Suprapubic skin (tissue), 4 donors: ENCODE data around the gene INF2. TPM values are rescaled to one million over a fixed set of nuclear protein-coding genes. Genes with fewer than 3 reads are reported as not detected.

Experiments
- DNase-seq, 2 donors: peaks; one replicate each; pipeline ENCODE4 v3.0.0-alpha.2; 2019; ENCODE audit warnings: low spot score in 2 of 2
- H3K27ac ChIP-seq: fragments of 200-600 bp; sonication (generic); one replicate; pipeline ENCODE4 v1.5.1; 2019
- H3K27me3 ChIP-seq: fragments of 200-600 bp; sonication (generic); one replicate; pipeline ENCODE4 v1.5.1; 2019
- H3K36me3 ChIP-seq: fragments of 200-600 bp; sonication (generic); one replicate; pipeline ENCODE4 v1.5.1; 2019
- H3K4me1 ChIP-seq: fragments of 200-600 bp; sonication (generic); one replicate; pipeline ENCODE4 v1.5.1; 2019
- H3K4me3 ChIP-seq: fragments of 200-600 bp; sonication (generic); one replicate; pipeline ENCODE4 v1.5.1; 2019; ENCODE audit warnings: mild to moderate bottlenecking
- H3K9me3 ChIP-seq: fragments of 200-600 bp; sonication (generic); one replicate; pipeline ENCODE4 v1.5.1; 2019
- EP300 ChIP-seq: sonication (generic); formaldehyde crosslinking; IDR thresholded peaks from one replicate; pipeline ENCODE4 v1.6.1; 2017; ENCODE audit warnings: antibody characterized with exemption
- POLR2A ChIP-seq, 2 donors: fragments of 450-650 bp; IDR thresholded peaks; one replicate each; pipeline ENCODE4 v1.6.1; 2017; ENCODE audit warnings: antibody characterized with exemption in 2 of 2, mild to moderate bottlenecking in 2 of 2, moderate library complexity in 2 of 2
- POLR2AphosphoS5 ChIP-seq, 3 donors: sonication (generic); formaldehyde crosslinking; IDR thresholded peaks; one replicate each; pipeline ENCODE4 v1.6.1; 2017; ENCODE audit warnings: antibody characterized with exemption in 3 of 3
- WGBS: methylation state at CpG from one replicate; pipeline ENCODE4 v1.1.5; 2018; 5-methylcytosine and 5-hydroxymethylcytosine counted together
- total RNA-seq, 4 donors: library from RNA; depleted of rRNA; stranded (reverse); fragments of >200 nt; gene quantifications; one replicate each; pipeline ENCODE4 v1.1.0, GENCODE V29; 2016
- TF ChIP-seq, protein P1 (sequence below), 2 donors: fragments of 200-600 bp in 1 of 2; fragments of 450-650 bp in 1 of 2; sonication (generic) in 1 of 2; IDR thresholded peaks; one replicate each; pipeline ENCODE4 v1.5.1; 2016 to 2019; ENCODE audit warnings: antibody characterized with exemption in 2 of 2, mild to moderate bottlenecking in 1 of 2, moderate library complexity in 1 of 2

The INF2 gene
- total RNA-seq, 4 donors from 2014 or later = 52.1 to 126 (median 81.8) TPM

DNA sequence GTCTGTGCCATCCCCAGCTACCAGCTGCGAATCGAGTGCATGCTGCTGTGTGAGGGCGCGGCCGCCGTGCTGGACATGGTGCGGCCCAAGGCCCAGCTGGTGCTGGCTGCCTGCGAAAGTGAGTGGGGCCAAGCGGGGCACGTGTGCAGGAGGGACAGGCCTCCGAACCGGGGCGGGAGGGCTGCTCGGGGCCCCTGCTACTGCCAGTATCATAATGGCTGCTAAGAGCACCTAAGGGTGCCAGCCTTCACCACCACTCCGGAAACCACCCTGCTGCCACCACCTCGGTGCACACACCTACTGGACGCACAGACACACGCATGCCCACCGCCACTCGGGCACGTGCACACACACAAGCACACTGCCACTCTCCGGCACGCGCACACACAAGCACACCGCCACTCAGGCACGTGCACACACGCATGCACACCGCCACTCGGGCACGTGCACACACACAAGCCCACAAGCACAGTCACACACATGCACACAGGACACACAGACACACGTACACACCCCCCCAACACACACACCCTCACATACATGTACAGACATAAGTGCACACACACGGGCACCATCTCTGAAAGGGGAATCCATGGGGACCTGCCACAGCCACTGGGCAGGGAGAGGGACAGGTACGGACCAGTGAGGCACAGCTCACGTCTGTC lies 20.8 kb downstream of the INF2 start:
- peaks cover 8% of the 10 kb centered on the region for H3K4me1 ChIP-seq
- TF ChIP-seq EP300 (no peak), POLR2AphosphoS5 (IDR thresholded peaks at IDR 0.05) (no peak), POLR2A (IDR thresholded peaks at IDR 0.05) (no peak)
- TF ChIP-seq, protein P1, sequence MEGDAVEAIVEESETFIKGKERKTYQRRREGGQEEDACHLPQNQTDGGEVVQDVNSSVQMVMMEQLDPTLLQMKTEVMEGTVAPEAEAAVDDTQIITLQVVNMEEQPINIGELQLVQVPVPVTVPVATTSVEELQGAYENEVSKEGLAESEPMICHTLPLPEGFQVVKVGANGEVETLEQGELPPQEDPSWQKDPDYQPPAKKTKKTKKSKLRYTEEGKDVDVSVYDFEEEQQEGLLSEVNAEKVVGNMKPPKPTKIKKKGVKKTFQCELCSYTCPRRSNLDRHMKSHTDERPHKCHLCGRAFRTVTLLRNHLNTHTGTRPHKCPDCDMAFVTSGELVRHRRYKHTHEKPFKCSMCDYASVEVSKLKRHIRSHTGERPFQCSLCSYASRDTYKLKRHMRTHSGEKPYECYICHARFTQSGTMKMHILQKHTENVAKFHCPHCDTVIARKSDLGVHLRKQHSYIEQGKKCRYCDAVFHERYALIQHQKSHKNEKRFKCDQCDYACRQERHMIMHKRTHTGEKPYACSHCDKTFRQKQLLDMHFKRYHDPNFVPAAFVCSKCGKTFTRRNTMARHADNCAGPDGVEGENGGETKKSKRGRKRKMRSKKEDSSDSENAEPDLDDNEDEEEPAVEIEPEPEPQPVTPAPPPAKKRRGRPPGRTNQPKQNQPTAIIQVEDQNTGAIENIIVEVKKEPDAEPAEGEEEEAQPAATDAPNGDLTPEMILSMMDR (IDR thresholded peaks at IDR 0.05) = no peak
- DNase-seq = no peak
- peaks cover 76% of the 10 kb centered on the region for H3K36me3 ChIP-seq
- 85% methylated on average over 14 of the region's 34 CpGs for WGBS
- no peak overlapping the region for H3K27ac ChIP-seq
- H3K9me3 ChIP-seq = no peaks in the 10 kb centered on the region
- H3K4me3 ChIP-seq = no peak overlapping the region
- no peaks in the 10 kb centered on the region for H3K27me3 ChIP-seq

DNA sequence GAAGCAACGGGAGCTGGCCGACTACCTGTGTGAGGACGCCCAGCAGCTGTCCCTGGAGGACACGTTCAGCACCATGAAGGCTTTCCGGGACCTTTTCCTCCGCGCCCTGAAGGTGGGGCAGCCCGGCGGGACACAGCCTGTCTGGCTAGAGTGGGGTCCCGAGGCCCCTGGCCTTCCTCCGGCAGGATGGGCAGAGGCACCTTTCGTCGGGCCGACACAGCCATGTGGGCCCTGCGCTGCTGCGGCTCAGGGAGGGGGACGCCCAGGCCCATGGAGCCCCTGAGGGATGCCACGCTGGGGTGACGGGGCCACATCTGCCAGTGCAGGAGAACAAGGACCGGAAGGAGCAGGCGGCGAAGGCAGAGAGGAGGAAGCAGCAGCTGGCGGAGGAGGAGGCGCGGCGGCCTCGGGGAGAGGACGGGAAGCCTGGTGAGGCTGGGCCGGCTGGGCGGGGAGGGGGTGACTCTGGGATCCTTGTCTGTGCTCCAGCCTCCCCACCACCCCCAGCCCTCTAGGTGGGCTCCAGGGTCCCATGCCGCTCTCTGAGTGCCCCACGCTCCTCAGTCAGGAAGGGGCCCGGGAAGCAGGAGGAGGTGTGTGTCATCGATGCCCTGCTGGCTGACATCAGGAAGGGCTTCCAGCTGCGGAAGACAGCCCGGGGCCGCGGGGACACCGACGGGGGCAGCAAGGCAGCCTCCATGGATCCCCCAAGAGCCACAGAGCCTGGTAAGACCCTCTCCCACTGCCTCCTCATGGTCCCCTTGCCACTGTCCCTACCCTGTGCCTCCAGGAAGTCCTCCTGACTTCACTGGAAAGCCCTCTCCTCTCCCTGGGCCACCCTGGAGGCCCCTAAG lies 23.7 kb downstream of the INF2 start:
- DNase-seq = no peak
- H3K27me3 ChIP-seq = no peaks in the 10 kb centered on the region
- H3K9me3 ChIP-seq = no peaks in the 10 kb centered on the region
- no peak overlapping the region for H3K27ac ChIP-seq
- TF ChIP-seq EP300 (no peak), POLR2AphosphoS5 (IDR thresholded peaks at IDR 0.05) (no peak), POLR2A (IDR thresholded peaks at IDR 0.05) (no peak)
- TF ChIP-seq, protein P1 (IDR thresholded peaks at IDR 0.05) = no peak
- H3K4me3 ChIP-seq = no peak overlapping the region
- WGBS = 89% methylated on average over 20 of the region's 40 CpGs
- peaks cover 73% of the 10 kb centered on the region for H3K36me3 ChIP-seq
- peaks cover 9% of the 10 kb centered on the region for H3K4me1 ChIP-seq

DNA sequence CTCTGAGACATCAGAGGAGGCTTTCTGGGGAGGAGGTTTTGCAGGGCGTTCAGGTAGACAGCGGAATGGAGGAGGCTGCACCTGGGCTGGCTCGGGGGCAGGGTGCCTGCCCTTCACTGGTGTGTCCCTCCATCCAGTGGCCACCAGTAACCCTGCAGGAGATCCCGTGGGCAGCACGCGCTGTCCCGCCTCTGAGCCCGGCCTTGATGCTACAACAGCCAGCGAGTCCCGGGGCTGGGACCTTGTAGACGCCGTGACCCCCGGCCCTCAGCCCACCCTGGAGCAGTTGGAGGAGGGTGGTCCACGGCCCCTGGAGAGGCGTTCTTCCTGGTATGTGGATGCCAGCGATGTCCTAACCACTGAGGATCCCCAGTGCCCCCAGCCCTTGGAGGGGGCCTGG lies 24.6 kb downstream of the INF2 start:
- TF ChIP-seq, protein P1 (IDR thresholded peaks at IDR 0.05) = no peak
- TF ChIP-seq POLR2A (IDR thresholded peaks at IDR 0.05) = no peak
- no peak for TF ChIP-seq POLR2AphosphoS5 (IDR thresholded peaks at IDR 0.05)
- no peak for TF ChIP-seq EP300
- Histone ChIP-seq H3K4me3 (no peak overlapping the region), H3K9me3 (no peaks in the 10 kb centered on the region), H3K4me1 (peaks cover 4% of the 10 kb centered on the region), H3K27ac (no peak overlapping the region), H3K36me3 (peaks cover 82% of the 10 kb centered on the region), H3K27me3 (no peaks in the 10 kb centered on the region)
- DNase-seq = no peak
- 100% methylated on average over 1 of the region's 16 CpGs for WGBS

DNA sequence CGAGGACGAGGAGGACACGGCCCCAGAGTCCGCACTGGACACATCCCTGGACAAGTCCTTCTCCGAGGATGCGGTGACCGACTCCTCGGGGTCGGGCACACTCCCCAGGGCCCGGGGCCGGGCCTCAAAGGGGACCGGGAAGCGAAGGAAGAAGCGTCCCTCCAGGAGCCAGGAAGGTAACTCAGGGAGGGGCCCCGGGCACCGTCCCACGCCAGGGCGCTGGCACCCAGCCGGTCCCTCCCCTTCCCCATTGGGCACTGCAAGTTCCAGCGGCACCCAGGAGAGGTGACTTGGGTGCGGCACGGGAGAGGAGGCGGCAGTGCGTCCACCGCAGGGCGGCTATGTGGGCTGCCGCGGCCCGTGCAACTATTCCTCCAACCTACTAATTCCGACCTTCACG lies 25.3 kb downstream of the INF2 start:
- no peak for TF ChIP-seq POLR2A (IDR thresholded peaks at IDR 0.05)
- no peak for TF ChIP-seq POLR2AphosphoS5 (IDR thresholded peaks at IDR 0.05)
- no peak for TF ChIP-seq EP300
- TF ChIP-seq, protein P1 (IDR thresholded peaks at IDR 0.05) = no peak
- peaks cover 4% of the 10 kb centered on the region for H3K4me1 ChIP-seq
- H3K36me3 ChIP-seq = peaks cover 84% of the 10 kb centered on the region
- no peaks in the 10 kb centered on the region for H3K27me3 ChIP-seq
- WGBS = 78% methylated on average over 14 of the region's 31 CpGs
- H3K4me3 ChIP-seq = no peak overlapping the region
- H3K9me3 ChIP-seq = no peaks in the 10 kb centered on the region
- no peak overlapping the region for H3K27ac ChIP-seq
- DNase-seq = no peak

DNA sequence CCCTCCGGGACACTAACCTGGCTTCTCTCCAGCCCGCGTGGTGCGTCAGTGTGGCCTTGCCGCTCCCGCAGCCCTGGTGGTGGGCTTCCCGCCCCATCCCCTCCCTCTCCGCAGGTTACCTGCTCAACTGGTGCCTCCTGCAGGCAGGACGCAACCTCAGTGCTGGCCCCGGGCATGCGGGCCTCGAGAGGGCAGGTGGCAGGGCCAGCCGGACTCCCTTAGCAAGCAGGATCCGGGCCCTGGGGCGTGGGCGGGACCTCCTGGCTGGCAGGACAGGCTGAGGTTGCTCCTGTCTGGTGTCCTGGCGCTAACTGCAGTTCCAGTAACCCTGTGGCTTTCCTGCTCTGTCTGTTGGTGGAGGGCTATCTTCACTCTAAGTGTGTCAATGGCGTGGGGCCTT lies 26.0 kb downstream of the INF2 start:
- DNase-seq = no peak
- Histone ChIP-seq H3K4me1 (peaks cover 4% of the 10 kb centered on the region), H3K27me3 (no peaks in the 10 kb centered on the region), H3K9me3 (no peaks in the 10 kb centered on the region), H3K36me3 (peaks cover 82% of the 10 kb centered on the region), H3K27ac (no peak overlapping the region), H3K4me3 (no peak overlapping the region)
- TF ChIP-seq POLR2AphosphoS5 (IDR thresholded peaks at IDR 0.05) (no peak), EP300 (no peak), POLR2A (IDR thresholded peaks at IDR 0.05) (no peak)
- TF ChIP-seq, protein P1 (IDR thresholded peaks at IDR 0.05) = no peak
- 69% methylated on average over 13 of the region's 18 CpGs for WGBS
